HEK293 (cell line): ENCODE results near the gene CNN1.

Source experiments
- CTCF ChIA-PET: fragments of 350-600 bp; formaldehyde crosslinking; extraction: SDS; loops from one replicate; lab custom pipeline; 2021; ENCODE audit warnings: antibody characterized with exemption; lab: Yijun Ruan, JAX
- POLR2A ChIA-PET: fragments of 300-600 bp; formaldehyde crosslinking; extraction: SDS; loops from one replicate; lab custom pipeline; 2020; ENCODE audit warnings: antibody characterized with exemption, inconsistent platforms; lab: Yijun Ruan, JAX
- H3K27ac ChIP-seq: fragments of 200-500 bp; sonication (Bioruptor generic); 2 replicates; pipeline ENCODE4 v1.5.1; 2014; ENCODE audit warnings: low read depth, low read length, control low read depth, inconsistent platforms; ENCODE audit errors: extremely low read depth
- H3K36me3 ChIP-seq, 2 experiments: fragments of 200-500 bp in 1 of 2; sonication (Bioruptor generic) in 1 of 2; 1 replicate in 1 of 2; 2 replicates in 1 of 2; pipeline ENCODE4 v1.5.1; 2014 to 2017; ENCODE audit warnings: inconsistent platforms in 2 of 2, low read length in 2 of 2; ENCODE audit not compliant: control insufficient read depth in 2 of 2, insufficient read depth in 1 of 2
- H3K4me1 ChIP-seq: fragments of 200-500 bp; sonication (Bioruptor generic); 2 replicates; pipeline ENCODE4 v1.5.1; 2014; ENCODE audit warnings: mild to moderate bottlenecking, low read length, inconsistent platforms; ENCODE audit not compliant: control insufficient read depth, insufficient read depth
- H3K4me3 ChIP-seq: 2 replicates; pipeline ENCODE4 v1.5.1; 2011; ENCODE audit warnings: low read depth, mild to moderate bottlenecking, control low read depth, low read length, moderate library complexity
- H3K9me3 ChIP-seq: fragments of 200-500 bp; sonication (Bioruptor generic); 2 replicates; pipeline ENCODE4 v1.5.1; 2014; ENCODE audit warnings: low read depth, low read length, inconsistent platforms; ENCODE audit not compliant: control insufficient read depth, insufficient read depth
- GLIS1 ChIP-seq: fragments of 450-650 bp; formaldehyde crosslinking; IDR thresholded peaks from 2 replicates; pipeline ENCODE4 v1.5.1; 2016; ENCODE audit warnings: missing biosample characterization, missing genetic modification characterization
- HOXC10 ChIP-seq: sonication (generic); formaldehyde crosslinking; IDR thresholded peaks from 2 replicates; pipeline ENCODE4 v1.8.1; 2023; ENCODE audit warnings: mild to moderate bottlenecking, missing genetic modification reagents
- IKZF3 ChIP-seq: fragments of 450-650 bp; IDR thresholded peaks from 2 replicates; pipeline ENCODE4 v1.5.0; 2018; ENCODE audit warnings: missing biosample characterization, mild to moderate bottlenecking, missing genetic modification characterization, moderate library complexity
- KLF8 ChIP-seq: fragments of 450-650 bp; formaldehyde crosslinking; IDR thresholded peaks from 2 replicates; pipeline ENCODE4 v1.5.1; 2016; ENCODE audit warnings: missing biosample characterization, missing genetic modification characterization
- PRDM10 ChIP-seq: fragments of 450-650 bp; formaldehyde crosslinking; IDR thresholded peaks from 2 replicates; pipeline ENCODE4 v1.5.1; 2016; ENCODE audit warnings: missing biosample characterization, missing genetic modification characterization
- PRDM4 ChIP-seq: fragments of 450-650 bp; formaldehyde crosslinking; IDR thresholded peaks from 2 replicates; pipeline ENCODE4 v1.5.1; 2017; ENCODE audit warnings: missing biosample characterization, missing genetic modification characterization
- SETDB1 ChIP-seq: IDR thresholded peaks from one replicate; pipeline ENCODE4 v1.6.1; 2017; ENCODE audit warnings: mild to moderate bottlenecking, low read length, moderate library complexity, mixed read lengths; ENCODE audit not compliant: insufficient read length
- SP7 ChIP-seq: fragments of 450-650 bp; formaldehyde crosslinking; IDR thresholded peaks from 2 replicates; pipeline ENCODE4 v1.5.1; 2016; ENCODE audit warnings: missing biosample characterization, missing genetic modification characterization
- ZBTB17 ChIP-seq: fragments of 450-650 bp; formaldehyde crosslinking; IDR thresholded peaks from 2 replicates; pipeline ENCODE4 v1.5.1; 2016; ENCODE audit warnings: missing biosample characterization, missing genetic modification characterization
- ZEB2 ChIP-seq: fragments of 450-650 bp; formaldehyde crosslinking; IDR thresholded peaks from 2 replicates; pipeline ENCODE4 v1.5.1; 2016; ENCODE audit warnings: missing biosample characterization, missing genetic modification characterization
- ZFP37 ChIP-seq: fragments of 450-650 bp; formaldehyde crosslinking; IDR thresholded peaks from 2 replicates; pipeline ENCODE4 v1.5.1; 2016; ENCODE audit warnings: missing biosample characterization, missing genetic modification characterization
- ZFP69B ChIP-seq: fragments of 450-650 bp; formaldehyde crosslinking; IDR thresholded peaks from 2 replicates; pipeline ENCODE4 v1.5.1; 2016; ENCODE audit warnings: missing biosample characterization, missing genetic modification characterization
- ZNF10 ChIP-seq: fragments of 450-650 bp; formaldehyde crosslinking; IDR thresholded peaks from 2 replicates; pipeline ENCODE4 v1.5.1; 2017; ENCODE audit warnings: missing biosample characterization, missing genetic modification characterization
- ZNF155 ChIP-seq: fragments of 450-650 bp; formaldehyde crosslinking; IDR thresholded peaks from 2 replicates; pipeline ENCODE4 v1.5.1; 2016; ENCODE audit warnings: missing biosample characterization, missing genetic modification characterization
- ZNF19 ChIP-seq: fragments of 450-650 bp; formaldehyde crosslinking; IDR thresholded peaks from 2 replicates; pipeline ENCODE4; 2016; ENCODE audit warnings: missing biosample characterization, missing genetic modification characterization, low read depth
- ZNF2 ChIP-seq: fragments of 450-650 bp; formaldehyde crosslinking; IDR thresholded peaks from 2 replicates; pipeline ENCODE4 v1.5.1; 2016; ENCODE audit warnings: missing biosample characterization, missing genetic modification characterization
- ZNF341 ChIP-seq: fragments of 450-650 bp; formaldehyde crosslinking; IDR thresholded peaks from 2 replicates; pipeline ENCODE4; 2016; ENCODE audit warnings: low read depth, missing biosample characterization, missing genetic modification characterization
- ZNF501 ChIP-seq: fragments of 450-650 bp; formaldehyde crosslinking; IDR thresholded peaks from 2 replicates; pipeline ENCODE4 v1.5.1; 2016; ENCODE audit warnings: missing biosample characterization, missing genetic modification characterization
- ZNF544 ChIP-seq: fragments of 450-650 bp; formaldehyde crosslinking; IDR thresholded peaks from 2 replicates; pipeline ENCODE4 v1.5.0; 2017; ENCODE audit warnings: missing biosample characterization, missing genetic modification characterization
- ZNF555 ChIP-seq: fragments of 450-650 bp; formaldehyde crosslinking; conservative IDR thresholded peaks from 2 replicates; pipeline ENCODE4 v1.5.1; 2017; ENCODE audit warnings: missing biosample characterization, mild to moderate bottlenecking, missing genetic modification characterization, inconsistent platforms
- ZNF600 ChIP-seq: fragments of 450-650 bp; formaldehyde crosslinking; IDR thresholded peaks from 2 replicates; pipeline ENCODE4 v1.5.1; 2016; ENCODE audit warnings: missing biosample characterization, missing genetic modification characterization
- ZNF623 ChIP-seq: fragments of 450-650 bp; formaldehyde crosslinking; IDR thresholded peaks from 2 replicates; pipeline ENCODE4 v1.5.1; 2016; ENCODE audit warnings: missing biosample characterization, missing genetic modification characterization
- ZNF626 ChIP-seq: fragments of 450-650 bp; sonication (Bioruptor Pico); formaldehyde crosslinking; IDR thresholded peaks from 2 replicates; pipeline ENCODE4 v1.5.1; 2018; ENCODE audit warnings: missing biosample characterization, missing genetic modification characterization, inconsistent platforms
- ZNF629 ChIP-seq: fragments of 450-650 bp; formaldehyde crosslinking; IDR thresholded peaks from 2 replicates; pipeline ENCODE4 v1.5.1; 2017; ENCODE audit warnings: missing biosample characterization, missing genetic modification characterization
- ZNF654 ChIP-seq: fragments of 450-650 bp; formaldehyde crosslinking; IDR thresholded peaks from 2 replicates; pipeline ENCODE4 v1.5.1; 2016; ENCODE audit warnings: low read depth, missing biosample characterization, missing genetic modification characterization
- TF ChIP-seq, protein P1 (sequence below): fragments of 450-650 bp; formaldehyde crosslinking; IDR thresholded peaks from 2 replicates; pipeline ENCODE4 v1.5.1; 2016; ENCODE audit warnings: missing biosample characterization, missing genetic modification characterization
- TF ChIP-seq, protein P2 (sequence below): fragments of 450-650 bp; formaldehyde crosslinking; IDR thresholded peaks from 2 replicates; pipeline ENCODE4 v1.5.1; 2016; ENCODE audit warnings: missing biosample characterization, missing genetic modification characterization

The CNN1 gene

DNA sequence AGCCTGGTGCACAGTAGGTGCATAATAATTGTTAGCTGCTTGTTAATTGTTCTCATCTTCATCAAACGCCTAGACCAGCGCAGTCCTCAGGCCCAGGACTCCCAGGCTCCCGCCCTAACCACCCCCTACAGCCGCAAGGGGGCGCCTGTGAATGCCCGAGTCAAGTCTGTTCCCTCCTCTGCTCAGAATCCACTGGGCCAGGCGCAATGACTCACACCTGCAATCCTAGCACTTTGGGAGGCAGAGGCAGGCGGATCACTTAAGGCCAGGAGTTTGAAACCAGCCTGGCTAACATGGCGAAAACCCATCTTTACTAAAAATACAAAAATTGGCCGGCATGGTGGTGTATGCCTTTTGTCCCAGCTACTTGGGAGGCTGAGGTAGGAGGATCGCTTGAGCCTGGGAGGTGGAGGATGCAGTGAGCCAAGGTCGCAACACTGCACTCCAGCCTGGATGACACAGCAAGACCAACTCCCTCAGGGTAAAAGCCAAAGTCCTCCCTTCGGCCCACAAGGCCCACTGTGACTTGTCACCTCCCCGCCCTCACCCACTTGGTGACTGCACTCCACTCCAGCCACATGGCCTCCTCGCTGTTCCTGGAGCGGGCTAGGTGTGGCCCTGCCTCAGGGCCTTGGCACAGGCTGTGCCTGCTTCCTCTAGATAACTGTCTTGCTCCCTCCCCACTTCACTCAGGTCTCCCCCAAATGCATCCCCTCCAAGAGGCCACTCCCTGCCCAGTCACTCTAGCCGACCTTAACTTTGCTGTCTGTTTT is 42.1 kb upstream of the CNN1 start:
- H3K4me3 ChIP-seq = no peak overlapping the region
- H3K4me1 ChIP-seq = no peaks in the 10 kb centered on the region
- TF ChIP-seq, protein P1, sequence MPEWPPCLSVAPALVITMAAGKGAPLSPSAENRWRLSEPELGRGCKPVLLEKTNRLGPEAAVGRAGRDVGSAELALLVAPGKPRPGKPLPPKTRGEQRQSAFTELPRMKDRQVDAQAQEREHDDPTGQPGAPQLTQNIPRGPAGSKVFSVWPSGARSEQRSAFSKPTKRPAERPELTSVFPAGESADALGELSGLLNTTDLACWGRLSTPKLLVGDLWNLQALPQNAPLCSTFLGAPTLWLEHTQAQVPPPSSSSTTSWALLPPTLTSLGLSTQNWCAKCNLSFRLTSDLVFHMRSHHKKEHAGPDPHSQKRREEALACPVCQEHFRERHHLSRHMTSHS (tag by site-specific recombination) = no peak
- 0 out of 2 replicates have a peak, but pooled peaks have one; percentile 38 for TF ChIP-seq KLF8 (tag by site-specific recombination)
- TF ChIP-seq PRDM10 (tag by site-specific recombination) = peak; percentile 59
- TF ChIP-seq ZNF626 (tag by site-specific recombination) = no peak
- TF ChIP-seq ZFP69B (tag by site-specific recombination) = 0 out of 2 replicates have a peak, but pooled peaks have one; percentile 24
- peak; percentile 71 for TF ChIP-seq ZNF2
- TF ChIP-seq ZBTB17 (tag by site-specific recombination) = peak; percentile 80
- TF ChIP-seq ZNF654 (tag by site-specific recombination) = peak; percentile 59
- TF ChIP-seq ZNF10 = no peak
- TF ChIP-seq GLIS1 (tag by site-specific recombination) = peak; percentile 51
- TF ChIP-seq ZEB2 (tag by site-specific recombination) = 0 out of 2 replicates have a peak, but pooled peaks have one; percentile 27
- no peak for TF ChIP-seq ZFP37
- no peak for TF ChIP-seq ZNF341 (tag by site-specific recombination)
- TF ChIP-seq ZNF600 (tag by site-specific recombination) = peak; percentile 63
- no peak for TF ChIP-seq ZNF555 (tag by site-specific recombination)
- TF ChIP-seq SETDB1 = no peak
- no peak for TF ChIP-seq PRDM4 (tag by site-specific recombination)
- TF ChIP-seq ZNF544 (tag by site-specific recombination) = no peak
- TF ChIP-seq ZNF501 = no peak
- peak; percentile 48; the same call in 1 of the 2 replicates for TF ChIP-seq SP7 (tag by site-specific recombination)
- peak; percentile 95 for TF ChIP-seq ZNF623 (tag by site-specific recombination)
- no peak for TF ChIP-seq HOXC10 (CRISPR knock-in tag)
- TF ChIP-seq ZNF629 (tag by site-specific recombination) = 0 out of 2 replicates have a peak, but pooled peaks have one; percentile 38
- TF ChIP-seq IKZF3 = peak; percentile 32; the same call in 1 of the 2 replicates
- TF ChIP-seq ZNF19 (tag by site-specific recombination) = no peak
- TF ChIP-seq, protein P2, sequence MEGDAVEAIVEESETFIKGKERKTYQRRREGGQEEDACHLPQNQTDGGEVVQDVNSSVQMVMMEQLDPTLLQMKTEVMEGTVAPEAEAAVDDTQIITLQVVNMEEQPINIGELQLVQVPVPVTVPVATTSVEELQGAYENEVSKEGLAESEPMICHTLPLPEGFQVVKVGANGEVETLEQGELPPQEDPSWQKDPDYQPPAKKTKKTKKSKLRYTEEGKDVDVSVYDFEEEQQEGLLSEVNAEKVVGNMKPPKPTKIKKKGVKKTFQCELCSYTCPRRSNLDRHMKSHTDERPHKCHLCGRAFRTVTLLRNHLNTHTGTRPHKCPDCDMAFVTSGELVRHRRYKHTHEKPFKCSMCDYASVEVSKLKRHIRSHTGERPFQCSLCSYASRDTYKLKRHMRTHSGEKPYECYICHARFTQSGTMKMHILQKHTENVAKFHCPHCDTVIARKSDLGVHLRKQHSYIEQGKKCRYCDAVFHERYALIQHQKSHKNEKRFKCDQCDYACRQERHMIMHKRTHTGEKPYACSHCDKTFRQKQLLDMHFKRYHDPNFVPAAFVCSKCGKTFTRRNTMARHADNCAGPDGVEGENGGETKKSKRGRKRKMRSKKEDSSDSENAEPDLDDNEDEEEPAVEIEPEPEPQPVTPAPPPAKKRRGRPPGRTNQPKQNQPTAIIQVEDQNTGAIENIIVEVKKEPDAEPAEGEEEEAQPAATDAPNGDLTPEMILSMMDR (tag by site-specific recombination) = peak; percentile 38; the same call in 1 of the 2 replicates
- no peak for TF ChIP-seq ZNF155 (tag by site-specific recombination)
- TF ChIP-seq, all 188 proteins: peak for 14
- ChIA-PET POLR2A (interaction anchor here (0.6 kb wide), 1 partner anchor 51 kb away, joined by 7 read pairs; no protein-coding TSS in a partner anchor), CTCF (interaction anchor here (0.6 to 2.1 kb wide), 12 partner anchors 8 to 191 kb away, joined by 3 to 12 read pairs (median 4); no protein-coding TSS in a partner anchor)
- Histone ChIP-seq H3K9me3 (no peaks in the 10 kb centered on the region), H3K27ac (no peak overlapping the region), H3K36me3 (peaks cover 5 to 23% of the 10 kb centered on the region in 2 experiments; a peak in 2 of 3 replicates)
